GM19351 (cell line): ENCODE data around the gene ITPR1.

ENCODE experiments used
- ATAC-seq: cut with Tn5 transposase; IDR thresholded peaks from one replicate; pipeline ENCODE4 v1.9.1; 2021; ENCODE audit warnings: mild to moderate bottlenecking, moderate library complexity; ENCODE audit not compliant: unreplicated experiment

ITPR1 gene

DNA sequence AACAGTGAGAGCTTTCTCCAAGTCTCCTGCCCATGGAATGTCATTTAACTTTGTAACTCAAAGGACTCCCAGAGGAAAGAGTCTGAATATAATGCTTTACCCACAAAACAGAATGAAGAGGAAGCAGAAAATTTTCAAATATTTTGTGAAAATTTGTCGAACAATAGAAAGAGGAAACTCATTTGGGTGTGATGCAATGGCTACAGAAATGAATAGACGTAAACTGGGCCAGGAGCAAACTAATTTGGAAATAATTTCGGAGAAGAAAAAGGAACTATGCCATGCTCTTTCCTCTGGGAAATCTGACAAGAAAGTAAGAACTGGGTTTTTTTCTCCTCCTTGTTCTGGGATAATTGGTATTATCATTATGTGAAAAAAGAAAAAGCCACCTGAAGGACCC is 14.9 kb upstream of the ITPR1 start:
- no peak for ATAC-seq

DNA sequence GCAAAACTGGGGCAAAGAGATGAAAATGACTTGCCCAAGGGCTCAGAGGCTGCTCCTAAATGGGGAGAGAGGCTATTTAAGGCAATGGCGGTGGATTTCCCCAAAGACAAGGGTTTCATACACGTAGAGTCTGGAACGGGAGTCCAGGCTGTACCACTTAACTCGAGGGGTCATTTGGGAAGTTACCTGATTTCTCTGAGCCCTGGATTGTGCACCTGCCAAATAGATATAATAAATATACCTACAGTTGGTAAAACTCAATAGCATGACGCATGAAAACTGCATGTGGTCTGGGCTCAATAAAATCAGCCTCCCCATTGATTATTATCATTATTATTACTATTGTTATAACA is 1.3 kb upstream of the ITPR1 start:
- no peak for ATAC-seq

DNA sequence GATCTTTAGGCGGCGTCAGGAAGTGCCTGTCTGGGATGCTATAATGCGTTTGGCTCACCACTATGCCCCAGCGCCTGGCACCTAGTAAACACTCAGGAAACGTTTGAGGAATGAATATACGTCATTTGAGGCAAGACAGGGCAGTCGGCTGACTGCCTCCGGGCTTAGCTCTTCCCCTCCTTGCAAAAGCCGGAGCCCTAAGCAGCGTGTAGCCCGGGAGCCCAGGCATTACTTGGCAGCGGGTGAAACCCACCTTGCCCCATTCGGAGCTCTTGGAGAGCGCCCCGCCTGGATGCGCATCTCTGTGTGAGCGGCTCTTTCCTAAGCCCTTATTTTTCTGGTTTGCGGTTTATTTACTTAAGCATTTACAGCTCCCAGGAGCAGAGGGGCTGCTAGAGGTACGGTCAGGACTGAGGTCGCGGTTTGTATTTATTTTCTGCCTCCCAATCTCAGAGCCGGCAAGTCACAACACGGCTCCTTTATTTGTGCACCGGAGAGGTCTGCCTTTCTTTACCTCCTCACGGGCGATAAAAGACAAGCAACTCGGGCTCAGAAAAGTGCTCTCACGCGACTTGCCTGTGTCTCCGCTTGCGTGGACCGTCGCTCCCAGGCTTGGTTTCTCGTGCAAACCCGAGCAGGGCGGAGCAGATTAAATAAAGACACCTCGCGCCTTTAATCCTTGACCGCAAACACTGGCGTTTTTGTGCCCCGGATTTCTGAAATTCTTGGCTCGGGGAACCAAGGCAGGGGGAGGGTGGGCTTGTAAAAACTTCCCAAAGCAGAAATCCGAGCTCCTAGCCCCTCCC is 737 bp upstream of the ITPR1 start:
- peak; percentile 23 for ATAC-seq

DNA sequence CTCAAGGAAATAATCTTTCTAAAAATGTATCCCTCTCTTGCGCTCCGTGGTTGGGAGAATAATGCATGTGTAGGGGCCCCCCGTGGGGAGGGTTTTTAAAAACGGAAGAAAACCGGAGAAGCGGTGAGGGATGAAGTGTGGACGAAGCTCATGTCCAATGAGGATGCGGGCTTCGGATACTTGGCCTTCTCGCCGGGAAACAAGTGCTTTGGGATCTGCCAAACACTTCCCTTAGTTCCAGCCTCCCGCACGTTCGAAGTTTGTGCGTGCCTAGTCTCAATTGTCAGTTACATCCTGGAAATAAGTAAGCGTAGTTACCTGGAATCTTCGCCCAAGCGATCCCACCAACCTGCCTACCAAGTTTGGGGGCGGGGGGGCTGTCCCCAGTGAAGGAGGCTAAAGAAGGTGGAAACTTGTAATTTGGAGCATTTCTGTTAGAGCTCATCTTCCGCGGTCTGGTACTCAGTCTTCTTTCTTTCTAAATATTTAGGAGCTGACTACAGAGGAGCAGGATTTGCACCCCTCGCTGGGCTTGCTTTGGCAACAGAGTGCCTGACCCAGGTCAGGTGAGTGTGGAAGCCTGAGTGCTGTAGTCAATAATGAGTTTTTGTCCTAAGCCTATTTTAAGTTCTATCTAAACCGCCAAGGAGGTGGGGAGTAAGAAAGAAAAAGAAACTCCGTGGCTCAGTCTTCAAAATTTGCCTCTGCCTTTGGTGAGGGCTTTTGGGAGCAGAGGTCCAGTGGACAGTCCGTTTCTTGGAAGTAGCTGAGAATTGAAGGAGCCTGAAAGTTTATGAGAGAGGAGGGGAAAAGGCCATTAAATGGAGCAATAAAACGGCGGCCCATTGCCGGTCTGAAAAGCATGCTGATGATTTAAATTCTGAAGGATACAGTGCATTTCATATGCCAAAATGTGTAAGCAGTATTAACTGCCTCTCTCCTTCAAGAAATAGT is 1.1 kb downstream of the ITPR1 start:
- ATAC-seq = no peak

DNA sequence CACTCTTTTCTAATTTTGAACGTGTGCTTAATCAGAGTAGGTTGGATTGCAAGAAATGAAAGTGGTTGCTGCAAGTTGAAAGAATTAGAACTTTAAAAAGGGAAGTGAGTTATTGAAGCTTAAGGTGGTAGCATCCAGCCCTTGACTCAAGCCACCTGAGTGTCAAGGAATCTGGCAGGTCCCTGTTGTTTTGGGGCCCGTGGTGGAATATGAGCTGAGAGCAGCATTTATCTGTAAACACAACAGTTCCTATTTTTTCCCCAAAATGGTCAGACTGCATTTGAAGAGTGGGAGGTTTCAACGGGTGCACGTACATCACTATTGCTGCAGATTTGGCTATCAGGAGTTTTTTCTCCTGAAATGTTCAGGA is 1.7 kb downstream of the ITPR1 start:
- peak; percentile 24 for ATAC-seq

DNA sequence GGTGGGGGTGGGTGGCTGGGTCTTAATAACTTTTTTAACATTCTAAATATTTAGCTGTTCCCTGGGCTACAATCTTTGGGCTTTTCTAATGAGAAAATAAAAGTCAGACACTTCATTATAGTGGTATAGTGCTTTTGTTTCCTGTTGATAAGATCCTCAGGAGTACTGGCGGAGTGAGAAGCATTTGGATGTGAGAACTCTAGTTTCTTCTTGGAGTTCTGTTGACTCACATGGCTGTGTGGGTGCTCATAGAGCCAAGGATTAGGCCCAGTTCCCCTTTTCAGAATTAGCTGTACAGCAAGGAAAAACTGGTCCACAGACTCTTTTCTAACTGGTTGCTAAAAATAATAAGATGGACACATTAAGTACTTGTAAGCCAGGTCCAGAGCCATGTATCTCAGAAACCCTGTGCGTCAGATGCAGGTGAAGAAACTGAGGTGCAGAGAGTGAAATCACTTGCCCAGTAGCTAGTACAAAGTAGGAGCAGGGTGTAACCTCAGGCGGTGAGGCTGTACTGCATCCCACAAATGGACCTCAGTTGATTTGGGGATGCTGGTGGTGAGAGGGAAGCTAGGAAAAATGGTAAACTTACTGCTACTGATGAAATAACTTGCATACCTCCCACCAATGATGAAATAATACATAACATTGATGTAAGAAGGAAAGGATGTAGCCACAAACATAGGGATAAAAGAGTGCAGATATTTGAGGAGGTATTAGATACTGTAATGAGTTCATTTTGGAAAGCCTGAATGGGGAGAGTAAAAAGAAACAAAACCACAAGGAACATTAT is 2.3 kb downstream of the ITPR1 start:
- ATAC-seq = no peak

DNA sequence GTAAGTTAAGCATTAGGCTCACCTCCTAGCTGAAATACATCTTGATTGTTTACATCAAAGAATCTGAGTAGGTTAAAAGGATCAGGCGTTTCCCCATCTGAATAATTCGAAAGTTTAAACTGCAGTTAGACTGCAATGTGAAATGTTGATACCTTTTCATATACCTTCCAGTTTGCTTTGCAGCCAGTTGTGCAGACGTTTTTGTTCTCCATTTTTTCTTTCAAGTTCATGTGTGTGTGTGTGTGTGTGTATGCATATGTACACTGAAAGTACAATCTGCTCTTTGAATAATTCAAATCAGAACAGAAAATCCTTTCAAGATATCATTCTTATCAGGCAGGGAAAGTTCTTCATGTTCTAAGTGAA is 2.9 kb downstream of the ITPR1 start:
- ATAC-seq = no peak

DNA sequence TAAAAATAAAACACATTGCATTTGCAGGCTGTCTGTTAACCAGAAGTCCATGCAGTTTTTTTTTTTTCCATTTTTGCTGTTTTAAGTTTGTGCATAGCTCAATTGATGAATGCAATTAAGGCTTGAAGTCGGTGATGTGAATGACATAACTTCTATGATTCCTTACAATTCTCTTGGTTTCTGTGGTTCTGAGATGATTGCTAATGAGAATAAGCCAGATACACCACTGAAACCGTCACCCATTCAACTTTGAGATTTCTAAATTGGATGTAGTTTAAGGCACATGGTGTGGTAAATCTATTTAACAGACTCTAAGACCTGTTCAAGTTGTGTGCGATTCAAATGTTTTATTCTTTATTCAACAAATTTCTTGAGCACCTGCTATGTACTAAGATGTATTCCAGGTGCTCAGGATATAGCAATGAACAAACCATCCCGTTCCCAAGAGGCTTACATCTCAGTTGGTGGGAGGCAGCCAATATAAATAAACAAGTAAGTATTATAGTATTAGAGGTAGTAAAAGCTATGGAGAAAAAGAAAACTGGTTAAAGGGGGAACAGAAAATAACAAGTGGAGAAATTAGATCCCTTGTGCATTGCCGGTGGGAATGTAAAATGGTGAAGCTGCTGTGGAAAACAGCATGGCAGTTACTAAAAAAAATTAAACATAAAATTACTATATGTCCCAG is 4.0 kb downstream of the ITPR1 start:
- no peak for ATAC-seq

DNA sequence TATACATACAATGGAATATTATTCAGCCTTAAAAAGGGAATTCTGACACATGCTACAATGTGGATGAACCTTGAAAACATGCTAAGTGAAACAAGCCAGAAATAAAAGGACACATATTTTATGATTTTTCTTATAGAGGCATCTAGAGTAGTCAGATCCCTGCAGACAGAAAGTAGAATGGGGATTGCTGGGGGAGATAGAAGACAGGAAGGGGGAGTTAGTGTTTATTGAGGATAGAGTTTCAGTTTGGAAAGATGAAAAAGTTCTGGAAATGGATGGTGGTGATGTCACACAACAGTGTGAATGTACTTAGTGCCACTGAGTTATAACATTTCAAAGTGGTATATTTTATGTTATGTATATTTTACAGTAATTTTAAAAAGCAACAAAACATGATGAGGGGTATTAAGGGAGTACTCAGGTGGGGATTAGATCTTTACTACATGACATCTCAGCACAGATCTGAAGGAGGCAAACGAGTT is 4.7 kb downstream of the ITPR1 start:
- ATAC-seq = no peak

DNA sequence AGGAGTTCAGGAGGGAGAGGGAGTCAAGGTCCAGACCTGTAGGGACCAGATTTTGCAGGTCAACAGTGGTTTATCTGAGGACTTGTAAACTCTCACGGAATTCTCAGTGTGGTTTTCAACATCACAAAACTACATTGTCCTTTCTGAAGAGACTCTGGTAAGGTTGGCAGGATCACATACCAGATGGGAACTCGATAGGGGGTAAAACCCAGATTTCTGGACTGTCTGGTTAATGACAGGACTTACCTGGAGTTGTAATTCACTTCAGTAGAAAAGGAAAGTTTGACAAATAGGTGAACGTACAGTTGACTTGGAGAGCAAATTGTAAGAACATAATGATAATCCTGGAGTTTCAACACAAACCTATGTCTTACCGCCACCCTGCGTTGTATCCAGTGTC is 5.3 kb downstream of the ITPR1 start:
- no peak for ATAC-seq

DNA sequence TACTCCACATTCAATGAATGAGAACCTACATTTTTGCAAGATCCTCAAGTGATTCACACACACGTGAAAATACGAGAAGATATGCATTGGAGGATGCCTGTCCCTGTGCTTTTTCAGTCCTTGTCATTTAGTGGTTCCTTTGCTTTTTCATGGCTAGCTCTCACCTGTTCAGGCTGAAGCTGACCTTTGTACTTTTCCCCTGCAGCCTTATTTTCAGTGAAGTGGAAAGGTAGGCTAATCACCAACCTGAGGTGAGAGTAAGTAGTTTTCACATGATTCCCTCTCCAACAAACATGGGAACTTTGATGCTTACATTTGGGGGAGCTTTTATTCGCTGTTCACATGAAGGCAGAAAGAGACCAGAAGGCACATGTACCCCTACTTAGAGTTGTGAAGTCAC is 8.3 kb downstream of the ITPR1 start:
- no peak for ATAC-seq

DNA sequence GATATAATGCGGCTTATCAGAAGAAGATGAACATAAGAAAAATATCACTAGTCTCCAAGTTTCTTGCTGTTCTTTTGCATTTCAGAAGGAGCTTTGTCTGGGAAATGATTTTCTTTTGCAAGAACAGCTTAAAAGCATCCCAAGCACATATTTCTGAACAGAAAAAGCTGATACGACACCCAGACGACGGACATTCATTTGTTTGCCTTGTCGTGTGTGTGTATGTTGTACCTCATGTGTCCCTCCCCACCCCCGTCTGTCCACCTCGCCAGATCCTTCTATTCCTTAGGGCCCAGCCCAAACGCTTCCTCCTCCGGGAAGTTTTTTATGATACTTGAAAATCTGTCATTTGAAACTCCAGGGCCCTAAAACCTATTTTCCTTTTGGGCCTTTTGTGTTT is 8.8 kb downstream of the ITPR1 start:
- no peak for ATAC-seq

DNA sequence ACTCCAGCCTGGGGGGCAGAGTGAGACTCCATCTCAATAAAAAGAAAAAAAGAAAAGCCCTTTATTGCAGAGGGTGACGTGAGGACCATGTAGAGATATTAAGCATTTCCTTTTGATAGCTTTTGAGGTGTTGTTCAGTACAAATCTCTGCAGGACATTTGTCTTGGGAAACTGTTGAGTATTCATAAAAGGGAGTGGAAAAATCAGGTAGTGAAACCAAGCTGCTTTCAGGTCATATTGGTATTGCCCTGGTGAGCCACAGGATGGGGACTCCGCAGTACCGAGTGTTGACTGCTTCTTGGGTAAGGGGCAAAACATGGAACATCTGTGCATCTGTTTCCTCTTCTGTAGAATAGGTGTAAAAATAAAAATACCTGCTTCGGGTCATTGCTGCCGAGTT is 9.9 kb downstream of the ITPR1 start:
- ATAC-seq = peak; percentile 51

DNA sequence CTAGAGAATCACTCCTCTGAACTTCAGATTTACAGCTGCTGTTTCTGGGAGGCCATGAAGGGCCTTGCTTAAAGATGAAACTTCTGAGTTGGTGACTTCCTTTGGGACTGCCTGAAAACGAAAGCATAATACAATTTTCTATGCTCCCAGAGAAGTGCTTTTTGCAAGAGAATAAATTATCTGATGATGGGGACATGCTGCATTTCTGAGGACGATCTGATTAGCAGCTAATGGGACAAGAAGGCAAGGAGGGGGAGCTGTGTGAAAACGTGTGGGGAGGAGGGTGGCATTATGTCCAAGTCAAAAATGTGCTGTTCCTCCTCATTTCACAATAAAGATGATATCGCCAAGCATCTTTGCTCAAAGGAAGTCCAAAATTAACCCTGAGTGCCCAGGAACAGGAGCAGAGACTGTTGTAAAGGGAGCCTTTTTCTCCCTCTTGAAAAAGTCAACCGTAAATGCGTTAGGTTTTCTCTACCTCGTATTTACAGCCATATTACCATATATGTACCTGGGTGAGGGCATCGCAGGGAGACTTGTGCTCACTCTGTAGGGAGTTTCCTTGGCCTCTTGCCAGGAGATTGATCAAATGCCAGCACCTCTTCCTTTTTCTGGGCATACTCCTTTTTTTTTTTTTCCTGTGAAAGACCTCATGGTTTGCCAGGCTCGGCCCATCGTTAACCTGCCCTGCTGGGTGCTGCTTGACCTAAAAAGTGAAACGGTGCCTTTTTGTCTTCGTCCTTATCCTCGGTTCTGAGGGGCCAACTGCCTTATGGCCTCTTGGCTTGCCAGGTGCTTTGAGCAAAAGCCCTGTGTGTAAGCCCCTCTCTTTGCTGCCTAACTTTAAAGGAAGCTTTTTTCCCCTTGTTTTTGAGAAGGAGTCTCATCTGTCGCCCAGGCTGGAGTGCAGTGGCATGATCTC is 11.5 kb downstream of the ITPR1 start:
- ATAC-seq = no peak

DNA sequence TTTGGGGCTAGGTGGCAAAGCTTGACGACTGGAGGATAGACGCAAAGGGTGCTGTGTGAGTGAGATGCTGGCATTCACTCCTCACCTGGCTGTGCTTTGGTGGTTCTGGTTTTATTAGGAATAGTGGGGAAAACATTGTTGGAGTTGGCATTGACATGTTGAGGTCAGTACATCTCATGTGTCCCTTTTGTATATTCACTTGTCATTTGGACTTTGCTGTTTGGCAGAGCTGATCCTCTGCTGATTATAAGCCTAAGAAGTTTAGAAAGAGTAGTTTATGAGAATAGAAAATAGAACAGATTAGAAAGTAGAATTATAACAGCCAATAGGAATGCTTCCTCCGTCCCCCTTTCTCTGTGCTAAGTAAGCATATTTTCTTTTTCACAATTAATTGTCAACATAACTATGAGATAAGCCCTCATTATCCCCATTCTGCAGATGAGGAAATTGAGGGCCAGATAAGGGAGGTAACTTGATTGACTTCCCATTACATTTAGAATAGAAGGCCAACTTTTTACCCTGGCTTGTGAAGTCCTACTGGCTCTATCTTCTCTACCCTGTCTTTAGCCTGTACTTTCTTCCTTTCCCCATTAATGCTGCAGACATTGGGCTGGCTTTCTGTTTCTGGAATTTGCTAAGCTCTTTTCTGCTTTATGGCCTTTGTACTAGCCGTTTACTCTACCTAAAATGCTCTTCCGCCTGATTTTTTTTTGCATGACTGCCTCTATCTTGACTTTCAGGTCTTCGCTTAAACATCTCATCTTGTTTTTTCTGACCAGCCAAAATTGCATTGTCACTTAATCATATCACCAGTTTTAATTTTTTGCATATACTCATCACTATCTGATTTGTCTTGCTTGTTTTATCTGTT is 12.8 kb downstream of the ITPR1 start:
- ATAC-seq = no peak

DNA sequence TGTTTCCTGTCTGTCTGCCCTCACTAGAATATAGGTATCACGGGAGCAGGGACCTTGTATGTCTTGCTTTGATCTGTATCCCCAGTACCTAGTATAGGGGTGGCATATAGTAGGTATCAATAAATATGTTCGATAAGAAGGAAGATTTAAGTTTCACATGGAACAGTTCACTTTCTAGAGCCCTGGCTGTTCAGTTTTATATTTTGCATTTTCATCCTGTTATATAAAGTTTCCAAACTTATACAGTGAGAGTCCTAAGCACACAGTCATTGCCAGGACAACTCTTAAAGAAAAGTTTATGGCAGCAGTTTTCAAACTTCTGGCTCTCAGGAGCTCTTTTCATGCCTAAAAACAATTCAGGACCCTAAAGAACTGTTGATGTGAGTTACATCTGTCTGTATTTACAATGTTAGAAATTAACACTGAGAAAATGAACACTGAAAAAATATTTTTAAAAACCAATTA is 13.4 kb downstream of the ITPR1 start:
- no peak for ATAC-seq

DNA sequence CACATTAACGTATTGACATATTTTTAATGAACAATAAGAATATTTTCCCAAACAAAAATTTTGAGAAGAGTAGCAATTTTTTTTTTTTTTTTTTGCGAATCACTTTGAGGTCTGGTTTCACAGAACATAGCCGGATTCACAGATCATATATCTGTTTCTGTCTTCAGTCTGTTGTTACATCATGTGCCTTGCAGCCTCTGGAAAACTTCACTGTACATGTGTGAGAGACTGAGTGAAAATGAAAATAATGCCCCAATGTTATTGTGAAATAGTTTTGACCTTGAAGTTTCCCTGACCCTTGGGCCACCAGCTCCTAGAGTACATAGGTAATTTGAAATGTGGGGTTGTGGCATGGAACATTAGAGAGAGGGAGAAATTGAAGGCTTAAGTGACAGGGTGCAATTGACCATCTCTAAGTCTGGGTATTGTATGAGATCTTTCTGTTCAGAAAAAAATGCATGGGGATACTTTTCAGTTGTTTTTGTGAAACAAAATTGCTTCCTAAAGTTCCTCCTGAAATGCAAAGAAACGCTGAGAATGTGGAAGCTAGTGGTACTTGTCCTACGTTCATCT is 14.0 kb downstream of the ITPR1 start:
- ATAC-seq = peak; percentile 24
